Activated CD8-positive, alpha-beta T cell treated with anti-CD3 and anti-CD28 coated beads, Interleukin-2, amount 10 ng/mL, durations not matched to agents 7 days and 5 days (primary cell): ENCODE results near the gene DXO. TPM values are rescaled to one million over a fixed set of nuclear protein-coding genes. Genes with fewer than 3 reads are reported as not detected.

ENCODE experiments used
- ATAC-seq: fragments of 150-1000 bp; cut with Tn5 transposase; one replicate; pipeline ENCODE4 v1.10.0; 2021; ENCODE audit warnings: moderate library complexity
- CTCF ChIA-PET: fragments of 350-600 bp; sonication (Branson Sonifier 250); formaldehyde crosslinking; loops from one replicate; lab custom pipeline; 2021; ENCODE audit warnings: antibody characterized with exemption; lab: Charles Lee
- POLR2A ChIA-PET: fragments of 350-600 bp; sonication (Branson Sonifier 250); formaldehyde crosslinking; loops from one replicate; lab custom pipeline; 2021; ENCODE audit warnings: antibody characterized with exemption; lab: Charles Lee
- DNase-seq: peaks from one replicate; pipeline ENCODE4 v3.0.0-alpha.2; 2020
- H3K27ac Mint-ChIP-seq: one replicate; pipeline ENCODE4 v1.8.0; 2021; ENCODE audit warnings: mild to moderate bottlenecking, mixed read lengths
- H3K27me3 Mint-ChIP-seq: one replicate; pipeline ENCODE4 v1.8.0; 2021; ENCODE audit warnings: low read depth, mixed read lengths
- H3K36me3 Mint-ChIP-seq: one replicate; pipeline ENCODE4 v1.8.0; 2021; ENCODE audit warnings: low read depth, mixed read lengths
- H3K4me1 Mint-ChIP-seq: one replicate; pipeline ENCODE4 v1.8.0; 2021; ENCODE audit warnings: low read depth, mixed read lengths
- H3K4me3 Mint-ChIP-seq: one replicate; pipeline ENCODE4 v1.8.0; 2021; ENCODE audit warnings: mild to moderate bottlenecking, mixed read lengths
- H3K9me3 Mint-ChIP-seq: one replicate; pipeline ENCODE4 v1.8.0; 2022; ENCODE audit warnings: mixed read lengths; ENCODE audit not compliant: insufficient read depth
- total RNA-seq, 2 experiments: library from RNA; stranded (reverse); gene quantifications; one replicate each; pipeline ENCODE4 v1.2.3, GENCODE V29; 2021

Gene DXO
- total RNA-seq, 2 experiments from 2014 or later: 14.8 to 17.7 TPM

GRCh38 chr6:31966997-31967925 is 4.7 kb downstream of the DXO start:
- DNase-seq (no peak), ATAC-seq (no peak)
- Mint-ChIP-seq H3K27ac (peak overlapping the region; percentile 13), H3K9me3 (no peaks in the 10 kb centered on the region), H3K27me3 (no peaks in the 10 kb centered on the region), H3K4me3 (no peak overlapping the region), H3K36me3 (peaks cover 57% of the 10 kb centered on the region), H3K4me1 (peaks cover 19% of the 10 kb centered on the region)
- POLR2A ChIA-PET: no interaction called here
- CTCF ChIA-PET: no interaction called here

GRCh38 chr6:31966506-31966905 is 5.4 kb downstream of the DXO start:
- H3K9me3 Mint-ChIP-seq: no peaks in the 10 kb centered on the region
- DNase-seq (no peak), ATAC-seq (no peak)
- H3K4me1 Mint-ChIP-seq: peaks cover 15% of the 10 kb centered on the region
- H3K36me3 Mint-ChIP-seq: peaks cover 62% of the 10 kb centered on the region
- ChIA-PET POLR2A (no interaction called here), CTCF (no interaction called here)
- H3K4me3 Mint-ChIP-seq: no peak overlapping the region
- no peaks in the 10 kb centered on the region for H3K27me3 Mint-ChIP-seq
- H3K27ac Mint-ChIP-seq: no peak overlapping the region

GRCh38 chr6:31965700-31966099 is 6.2 kb downstream of the DXO start:
- Mint-ChIP-seq H3K36me3 (peaks cover 70% of the 10 kb centered on the region), H3K4me3 (no peak overlapping the region), H3K27me3 (no peaks in the 10 kb centered on the region), H3K4me1 (peaks cover 13% of the 10 kb centered on the region), H3K9me3 (no peaks in the 10 kb centered on the region), H3K27ac (no peak overlapping the region)
- no peak for ATAC-seq
- CTCF ChIA-PET: no interaction called here
- DNase-seq: no peak
- POLR2A ChIA-PET: no interaction called here

- H3K36me3 Mint-ChIP-seq: peaks cover 70% of the 10 kb centered on the region
- DNase-seq (no peak), ATAC-seq (no peak)
- no peak overlapping the region for H3K4me3 Mint-ChIP-seq
- ChIA-PET CTCF (interaction anchor here (1.8 kb wide), 1 partner anchor 11 kb away, joined by 7 read pairs; no protein-coding TSS in a partner anchor), POLR2A (interaction anchor here (0.6 to 1.0 kb wide), 2 partner anchors 8 to 229 kb away, joined by 3 read pairs; partner anchors contain the start of gene DXO)
- H3K27ac Mint-ChIP-seq: no peak overlapping the region
- no peaks in the 10 kb centered on the region for H3K9me3 Mint-ChIP-seq
- no peaks in the 10 kb centered on the region for H3K27me3 Mint-ChIP-seq
- peaks cover 20% of the 10 kb centered on the region for H3K4me1 Mint-ChIP-seq
These were observed 8.0 kb downstream of the DXO start for GRCh38 chr6:31963921-31964320.

- no peaks in the 10 kb centered on the region for H3K27me3 Mint-ChIP-seq
- ChIA-PET CTCF (interaction anchor here (1.1 kb wide), 1 partner anchor 9 kb away, joined by 5 read pairs; no protein-coding TSS in a partner anchor), POLR2A (interaction anchor here (0.6 to 1.7 kb wide), 3 partner anchors 9 to 283 kb away, joined by 3 to 6 read pairs (median 6); partner anchors contain the start of gene DXO)
- peaks cover 35% of the 10 kb centered on the region for H3K4me1 Mint-ChIP-seq
- ATAC-seq (no peak), DNase-seq (no peak)
- peaks cover 63% of the 10 kb centered on the region for H3K36me3 Mint-ChIP-seq
- H3K4me3 Mint-ChIP-seq: no peak overlapping the region
- no peaks in the 10 kb centered on the region for H3K9me3 Mint-ChIP-seq
- H3K27ac Mint-ChIP-seq: peak overlapping the region; percentile 23
These were observed 10.3 kb downstream of the DXO start for GRCh38 chr6:31961616-31962015.

GRCh38 chr6:31958741-31959739 is 12.9 kb downstream of the DXO start, which contains the start of the genes NELFE and SKIC2:
Gene NELFE (minus strand): TSS chr6:31958971. CDS start chr6:31958446, 525 bp downstream.
Gene SKIC2 (plus strand): TSS chr6:31959175. CDS start chr6:31959193, 18 bp downstream.
- ATAC-seq: peak; percentile 96
- Mint-ChIP-seq H3K4me1 (peaks cover 35% of the 10 kb centered on the region), H3K36me3 (peaks cover 68% of the 10 kb centered on the region), H3K4me3 (peak within 1 kb of the TSS; percentile 98), H3K27me3 (no peaks in the 10 kb centered on the region), H3K9me3 (no peaks in the 10 kb centered on the region), H3K27ac (peak within 1 kb of the TSS; percentile 99)
- ChIA-PET POLR2A (interaction anchor here (0.5 to 4.1 kb wide), 9 partner anchors 12 to 307 kb away, joined by 3 to 68 read pairs (median 4); partner anchors contain the start of genes BAG6 and DXO), CTCF (interaction anchor here (0.5 to 3.4 kb wide), 7 partner anchors 13 to 409 kb away, joined by 3 to 14 read pairs (median 3); partner anchors contain the start of genes DXO and VARS1)
- peak; percentile 99 for DNase-seq

- peaks cover 70% of the 10 kb centered on the region for H3K36me3 Mint-ChIP-seq
- peak overlapping the region; percentile 98 for H3K4me3 Mint-ChIP-seq
- ChIA-PET POLR2A (interaction anchor here (0.6 to 4.1 kb wide), 5 partner anchors 10 to 305 kb away, joined by 3 to 68 read pairs (median 3); partner anchors contain the start of genes BAG6 and DXO), CTCF (interaction anchor here (1.0 to 3.4 kb wide), 5 partner anchors 13 to 408 kb away, joined by 3 to 14 read pairs (median 4); partner anchors contain the start of genes DXO and VARS1)
- H3K4me1 Mint-ChIP-seq: peaks cover 35% of the 10 kb centered on the region
- no peaks in the 10 kb centered on the region for H3K9me3 Mint-ChIP-seq
- H3K27ac Mint-ChIP-seq: peak overlapping the region; percentile 99
- no peak for DNase-seq
- no peaks in the 10 kb centered on the region for H3K27me3 Mint-ChIP-seq
- ATAC-seq: peak; percentile 14
These were observed 13.6 kb downstream of the DXO start for GRCh38 chr6:31958412-31958740.

- no peak for ATAC-seq
- peaks cover 66% of the 10 kb centered on the region for H3K36me3 Mint-ChIP-seq
- no peaks in the 10 kb centered on the region for H3K27me3 Mint-ChIP-seq
- ChIA-PET POLR2A (interaction anchor here (4.1 kb wide), 1 partner anchor 15 kb away, joined by 68 read pairs; the partner anchor contains the start of gene DXO), CTCF (no interaction called here)
- peak overlapping the region; percentile 27 for H3K27ac Mint-ChIP-seq
- peaks cover 35% of the 10 kb centered on the region for H3K4me1 Mint-ChIP-seq
- H3K9me3 Mint-ChIP-seq: no peaks in the 10 kb centered on the region
- no peak for DNase-seq
- H3K4me3 Mint-ChIP-seq: no peak overlapping the region
These were observed 15.1 kb downstream of the DXO start for GRCh38 chr6:31956796-31957195.

GRCh38 chr6:31954511-31954910 is 17.4 kb downstream of the DXO start:
- CTCF ChIA-PET: no interaction called here

GRCh38 chr6:31952890-31953289 is 19.0 kb downstream of the DXO start:
- CTCF ChIA-PET: interaction anchor here (0.7 to 3.6 kb wide), 20 partner anchors 9 to 289 kb away, joined by 3 to 15 read pairs (median 5); partner anchors contain the start of genes DXO, NEU1 and ZBTB12
- DNase-seq: no peak
- ATAC-seq: peak; percentile 7
- H3K27me3 Mint-ChIP-seq: no peaks in the 10 kb centered on the region
- no peak overlapping the region for H3K4me3 Mint-ChIP-seq
- peaks cover 9% of the 10 kb centered on the region for H3K4me1 Mint-ChIP-seq
- H3K9me3 Mint-ChIP-seq: no peaks in the 10 kb centered on the region
- peak overlapping the region; percentile 16 for H3K27ac Mint-ChIP-seq
- peaks cover 43% of the 10 kb centered on the region for H3K36me3 Mint-ChIP-seq
- POLR2A ChIA-PET: interaction anchor here (1.2 kb wide), 1 partner anchor 9 kb away, joined by 3 read pairs; no protein-coding TSS in a partner anchor

More at GRCh38 chr6:31954511-31954910, 17.4 kb downstream of the DXO start:
- POLR2A ChIA-PET: no interaction called here
- peaks cover 20% of the 10 kb centered on the region for H3K4me1 Mint-ChIP-seq
- ATAC-seq: no peak
- H3K27me3 Mint-ChIP-seq: no peaks in the 10 kb centered on the region
- no peak overlapping the region for H3K27ac Mint-ChIP-seq
- DNase-seq: no peak
- H3K36me3 Mint-ChIP-seq: peaks cover 44% of the 10 kb centered on the region
- no peaks in the 10 kb centered on the region for H3K9me3 Mint-ChIP-seq
- H3K4me3 Mint-ChIP-seq: no peak overlapping the region
